GM12878 (cell line): ENCODE data around the gene ZNF311. TPM values are rescaled to one million over a fixed set of nuclear protein-coding genes. Genes with fewer than 3 reads are reported as not detected.

Source experiments
- ATAC-seq: fragments of 200-7000 bp; cut with Tn5 transposase; 3 replicates; pipeline ENCODE4 v1.9.1; 2020; ENCODE audit warnings: mild to moderate bottlenecking, moderate library complexity
- BruUV-seq: library from RNA; stranded (reverse); fragments of 400-500 nt; replicated peaks from 2 replicates; lab custom pipeline; 2021; lab: Mats Ljungman, UMichigan
- CTCF ChIA-PET: fragments of 300-600 bp; sonication (Branson Sonifier 250); formaldehyde crosslinking; extraction: SDS; loops from one replicate; lab custom pipeline; 2021; ENCODE audit warnings: inconsistent platforms; lab: Yijun Ruan, JAX
- POLR2A ChIA-PET: fragments of 350-600 bp; formaldehyde crosslinking; extraction: SDS; loops from one replicate; lab custom pipeline; 2021; ENCODE audit warnings: inconsistent platforms; lab: Charles Lee
- RAD21 ChIA-PET: fragments of 300-600 bp; sonication (Branson Sonifier 250); formaldehyde crosslinking; loops from one replicate; lab custom pipeline; 2023; ENCODE audit warnings: antibody characterized with exemption; ENCODE audit not compliant: unreplicated experiment; lab: Charles Lee
- SMC1A ChIA-PET: fragments of 300-600 bp; sonication (Branson Sonifier 250); formaldehyde crosslinking; loops from one replicate; lab custom pipeline; 2023; ENCODE audit not compliant: unreplicated experiment, uncharacterized antibody; lab: Charles Lee
- DNase-seq: peaks from one replicate; pipeline ENCODE4 v3.0.0-alpha.2; 2011; ENCODE audit warnings: low read depth, low spot score
- FAIRE-seq: peaks from 3 replicates; lab custom pipeline; 2011; peaks lifted over from hg19 to GRCh38; lab: Jason Lieb, UNC
- H2AFZ ChIP-seq: 2 replicates; pipeline ENCODE4 v1.6.0; 2011; ENCODE audit warnings: low read depth, low read length, control low read depth; ENCODE audit not compliant: control insufficient read depth
- H3K27ac ChIP-seq: 2 replicates; pipeline ENCODE4 v1.5.1; 2011; ENCODE audit warnings: control low read depth; ENCODE audit not compliant: control insufficient read depth, insufficient read depth
- H3K27me3 ChIP-seq, 2 experiments: replicated peaks in 1 of 2; 2 replicates each; pipeline versions ENCODE4 v1.6.0 to v1.6.1; 2011; ENCODE audit warnings: low read length in 1 of 2; ENCODE audit not compliant: control insufficient read depth in 2 of 2, insufficient read depth in 2 of 2
- H3K36me3 ChIP-seq, 2 experiments: 2 replicates each; pipeline ENCODE4 v1.5.1; 2011; ENCODE audit warnings: low read length in 1 of 2; ENCODE audit not compliant: control insufficient read depth in 2 of 2, insufficient read depth in 2 of 2
- H3K4me1 ChIP-seq: 2 replicates; pipeline ENCODE4 v1.6.1; 2011; ENCODE audit warnings: mild to moderate bottlenecking, low read length, moderate library complexity, mixed read lengths; ENCODE audit not compliant: control insufficient read depth, insufficient read depth
- H3K4me2 ChIP-seq: 2 replicates; pipeline ENCODE4 v1.6.0; 2011; ENCODE audit warnings: control low read depth; ENCODE audit not compliant: control insufficient read depth, insufficient read depth
- H3K4me3 ChIP-seq: fragments of 200-600 bp; sonication (generic); 2 replicates; pipeline ENCODE4 v1.5.1; 2016
- H3K79me2 ChIP-seq: 2 replicates; pipeline ENCODE4 v1.6.0; 2011; ENCODE audit warnings: low read length; ENCODE audit not compliant: control insufficient read depth, insufficient read depth
- H3K9ac ChIP-seq: 2 replicates; pipeline ENCODE4 v1.8.0; 2011; ENCODE audit warnings: low read length, control low read depth, mixed read lengths; ENCODE audit not compliant: control insufficient read depth, insufficient read depth
- H3K9me3 ChIP-seq: replicated peaks from 3 replicates; pipeline ENCODE4 v1.5.1; 2011; ENCODE audit warnings: mild to moderate bottlenecking, low read length; ENCODE audit not compliant: control insufficient read depth, insufficient read depth
- H4K20me1 ChIP-seq: 2 replicates; pipeline ENCODE4 v1.6.0; 2011; ENCODE audit not compliant: control insufficient read depth, insufficient read depth
- BCL11A ChIP-seq: IDR thresholded peaks from 2 replicates; pipeline ENCODE4 v1.6.1; 2011; ENCODE audit warnings: low read depth, low read length
- ESRRA ChIP-seq: IDR thresholded peaks from 2 replicates; pipeline ENCODE4 v1.6.1; 2012; ENCODE audit warnings: mild to moderate bottlenecking, low read length, improper control_type of control experiment
- IKZF1 ChIP-seq: fragments of 450-650 bp; conservative IDR thresholded peaks from 2 replicates; pipeline ENCODE4 v1.6.1; 2017; ENCODE audit warnings: antibody characterized with exemption, mild to moderate bottlenecking
- MTA3 ChIP-seq: IDR thresholded peaks from 2 replicates; pipeline ENCODE4 v1.6.1; 2012; ENCODE audit warnings: low read length, inconsistent platforms, borderline replicate concordance
- MYB ChIP-seq: fragments of 150-350 bp; IDR thresholded peaks from 2 replicates; pipeline ENCODE4 v1.6.1; 2014; ENCODE audit warnings: mild to moderate bottlenecking, low read depth, low read length, borderline replicate concordance
- PAX5 ChIP-seq: IDR thresholded peaks from 2 replicates; pipeline ENCODE4 v1.6.1; 2011; ENCODE audit warnings: low read depth, low read length, borderline replicate concordance
- PAX8 ChIP-seq: fragments of 450-650 bp; IDR thresholded peaks from 2 replicates; pipeline ENCODE4 v1.6.1; 2017; ENCODE audit warnings: mild to moderate bottlenecking, moderate library complexity
- PKNOX1 ChIP-seq: fragments of 450-650 bp; IDR thresholded peaks from 2 replicates; pipeline ENCODE4 v1.6.1; 2016; ENCODE audit warnings: mild to moderate bottlenecking
- POU2F2 ChIP-seq: IDR thresholded peaks from 3 replicates; pipeline ENCODE4 v1.6.1; 2011; ENCODE audit warnings: low read depth, mild to moderate bottlenecking, low read length, borderline replicate concordance
- SMAD5 ChIP-seq: IDR thresholded peaks from 2 replicates; pipeline ENCODE4 v1.6.1; 2016; ENCODE audit warnings: antibody characterized with exemption, low read depth
- STAT1 ChIP-seq: fragments of 450-650 bp; conservative IDR thresholded peaks from 2 replicates; pipeline ENCODE4 v1.6.1; 2014; ENCODE audit warnings: antibody characterized with exemption, mild to moderate bottlenecking
- ZNF24 ChIP-seq: fragments of 450-650 bp; IDR thresholded peaks from 2 replicates; pipeline ENCODE4 v1.6.1; 2017; ENCODE audit warnings: antibody characterized with exemption, mild to moderate bottlenecking
- ZNF274 ChIP-seq: IDR thresholded peaks from one replicate; pipeline ENCODE4 v1.8.0; 2011; ENCODE audit not compliant: insufficient read length, insufficient read depth
- ZNF384 ChIP-seq: IDR thresholded peaks from 2 replicates; pipeline ENCODE4 v1.6.1; 2012; ENCODE audit warnings: low read depth, mild to moderate bottlenecking, low read length, improper control_type of control experiment, borderline replicate concordance
- WGBS: methylation state at CpG from one replicate; pipeline ENCODE4 v1.1.6; 2016; ENCODE audit warnings: low lambda C conversion rate; ENCODE audit not compliant: insufficient replicate concordance, insufficient coverage; ENCODE audit errors: missing lambda C conversion rate; 5-methylcytosine and 5-hydroxymethylcytosine counted together
- in situ Hi-C: fragments of 300-500 bp; cut with MboI; formaldehyde crosslinking; loops from 9 replicates; pipeline ENCODE4 v1.14.3; 2018; ENCODE audit warnings: mixed read lengths
- intact Hi-C: fragments of 100-400 bp; cut with micrococcal nuclease; formaldehyde crosslinking; loops from one replicate; pipeline ENCODE4 v1.14.2; 2022; ENCODE audit not compliant: unreplicated experiment
- polyA plus RNA-seq, 11 experiments: library from polyadenylated mRNA; depleted of rRNA in 4 of 11; unstranded in 6 of 11; stranded (reverse) in 5 of 11; fragments of >200 nt; fragmentation: Nextera tagmentation in 4 of 11; fragmentation: Illumina TruSeq in 1 of 11; extraction: Ambion mirVana in 4 of 11; extraction: Trizol in 1 of 11; gene quantifications; 1 replicate in 1 of 11; 2 replicates in 10 of 11; pipeline versions ENCODE4 v1.2.1 to v1.2.3, GENCODE V29; 2011 to 2016; ENCODE audit warnings: inconsistent platforms in 2 of 11, missing spikeins in 2 of 11, low read depth in 1 of 11
- total RNA-seq, 4 experiments: library from RNA; depleted of rRNA in 3 of 4; stranded (reverse); fragments of >200 nt in 3 of 4; fragmentation: Illumina TruSeq in 1 of 4; extraction: Trizol in 1 of 4; gene quantifications; 2 replicates each; pipeline versions ENCODE4 v1.2.1 to v1.2.3, GENCODE V29; 2013 to 2021
- TF ChIP-seq, protein P1 (sequence below): IDR thresholded peaks from 2 replicates; pipeline ENCODE4 v1.6.1; 2012; ENCODE audit warnings: low read depth, low read length, improper control_type of control experiment

ZNF311 gene
- total and polyA plus RNA-seq, 10 of the 15 experiments (the other 5 are each of a cell fraction or from before 2014, with no cell fraction given): 0.07 TPM; not detected in 9

DNA sequence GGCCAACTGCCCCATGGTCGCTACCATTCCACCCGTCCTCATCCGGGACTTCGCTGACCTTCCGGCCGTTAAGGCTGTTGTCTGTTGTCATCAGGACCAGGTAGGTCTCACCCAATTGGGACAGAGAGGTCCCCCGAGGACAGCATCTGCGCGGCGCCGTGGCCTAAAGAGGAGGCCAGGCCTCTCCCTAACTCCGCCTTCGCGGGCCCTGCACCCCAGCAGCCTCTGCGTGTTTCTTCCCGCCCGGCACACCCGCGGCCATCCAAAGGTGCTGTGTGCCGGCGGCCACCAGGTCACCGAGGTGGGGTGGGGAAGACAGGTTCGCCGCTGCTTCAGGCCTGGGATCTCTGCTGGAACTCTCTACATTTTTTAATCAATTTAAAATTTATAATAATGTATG is 30.8 kb upstream of the ZNF311 start:
- Histone ChIP-seq H3K27me3 (no peaks in the 10 kb centered on the region), H2AFZ (no peak overlapping the region), H3K9me3 (no peaks in the 10 kb centered on the region), H3K36me3 (no peaks in the 10 kb centered on the region), H3K4me3 (no peak overlapping the region), H3K4me1 (no peaks in the 10 kb centered on the region), H3K9ac (no peak overlapping the region), H3K27ac (no peak overlapping the region), H3K4me2 (no peak overlapping the region), H3K79me2 (no peaks in the 10 kb centered on the region), H4K20me1 (no peaks in the 10 kb centered on the region)
- FAIRE-seq (no peak), DNase-seq (no peak), ATAC-seq (no peak)
- BruUV-seq: no TSS peak
- ChIA-PET POLR2A (no interaction called here), SMC1A (no interaction called here), CTCF (no interaction called here), RAD21 (no interaction called here)
- intact Hi-C loops (no loop called here), in situ Hi-C loops (no loop called here)
- TF ChIP-seq ESRRA (no peak), ZNF274 (no peak), PKNOX1 (no peak), IKZF1 (no peak), SMAD5 (no peak), BCL11A (no peak)
- WGBS: 87% methylated on average over 24 of the region's 24 CpGs

DNA sequence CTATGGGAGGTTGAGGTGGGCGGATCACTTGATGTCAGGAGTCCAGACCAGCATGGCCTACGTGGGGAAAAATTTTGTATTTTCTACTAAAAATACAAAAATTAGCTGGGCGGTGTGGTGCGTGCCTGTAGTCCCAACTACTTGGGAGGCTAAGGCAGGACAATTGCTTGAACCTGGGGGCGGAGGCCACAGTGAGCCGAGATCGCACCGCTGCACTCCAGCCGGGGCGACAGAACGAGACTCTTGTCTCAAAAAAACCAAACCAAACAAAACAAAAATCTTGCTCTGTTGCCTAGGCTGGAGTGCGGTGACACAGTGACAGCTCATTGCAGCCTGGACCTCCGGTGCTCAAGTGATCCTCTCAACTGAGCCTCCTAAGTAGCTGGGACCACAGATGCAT is 23.7 kb upstream of the ZNF311 start:
- Histone ChIP-seq H3K79me2 (no peaks in the 10 kb centered on the region), H3K27ac (no peak overlapping the region), H3K36me3 (no peaks in the 10 kb centered on the region), H4K20me1 (no peaks in the 10 kb centered on the region), H2AFZ (no peak overlapping the region), H3K4me2 (no peak overlapping the region), H3K27me3 (no peaks in the 10 kb centered on the region; a peak in 2 of 4 replicates), H3K4me1 (no peaks in the 10 kb centered on the region), H3K9ac (no peak overlapping the region), H3K4me3 (no peak overlapping the region), H3K9me3 (no peaks in the 10 kb centered on the region)
- POLR2A ChIA-PET: no interaction called here
- DNase-seq: no peak
- SMC1A ChIA-PET: no interaction called here
- in situ Hi-C loops: no loop called here
- no peak for ATAC-seq
- FAIRE-seq: no peak
- BruUV-seq: no TSS peak
- TF ChIP-seq STAT1 (no peak), POU2F2 (no peak), PAX8 (no peak), MYB (no peak), ZNF384 (no peak), MTA3 (no peak), ZNF24 (no peak), PAX5 (no peak)
- TF ChIP-seq, protein P1, sequence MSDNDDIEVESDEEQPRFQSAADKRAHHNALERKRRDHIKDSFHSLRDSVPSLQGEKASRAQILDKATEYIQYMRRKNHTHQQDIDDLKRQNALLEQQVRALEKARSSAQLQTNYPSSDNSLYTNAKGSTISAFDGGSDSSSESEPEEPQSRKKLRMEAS: no peak
- CTCF ChIA-PET: no interaction called here
- RAD21 ChIA-PET: no interaction called here
- intact Hi-C loops: no loop called here
- 67% methylated on average over 13 of the region's 13 CpGs for WGBS
